PC-3 (cell line): ENCODE data around the gene COL19A1.

Experiments
- CTCF ChIP-seq: fragments of 300-600 bp; sonication (generic); conservative IDR thresholded peaks from 2 replicates; pipeline ENCODE4 v1.5.1; 2017; ENCODE audit warnings: antibody characterized with exemption, low read depth, mild to moderate bottlenecking, low read length
- EZH2 ChIP-seq: fragments of 300-600 bp; sonication (generic); IDR thresholded peaks from one replicate; pipeline ENCODE4 v1.6.1; 2017; ENCODE audit warnings: antibody characterized with exemption, mild to moderate bottlenecking, low read length; ENCODE audit not compliant: unreplicated experiment

- TF ChIP-seq CTCF (no peak), EZH2 (no peak)
Observed at GRCh38 chr6:70222439-70222749, 356.0 kb downstream of the COL19A1 start.
